HL-60 (cell line): ENCODE results near the gene VCAN.

Experiments
- DNase-seq, 2 experiments: peaks; one replicate each; pipeline ENCODE4 v3.0.0-alpha.2; 2010 to 2020; ENCODE audit warnings: low read depth in 1 of 2, low spot score in 1 of 2
- H3K27ac ChIP-seq: fragments of 250-450 bp; sonication (Bioruptor Pico); replicated peaks from 2 replicates; pipeline ENCODE4 v1.5.1; 2020; ENCODE audit warnings: mild to moderate bottlenecking, moderate library complexity
- H3K27me3 ChIP-seq: fragments of 250-450 bp; sonication (Bioruptor Pico); 2 replicates; pipeline ENCODE4 v1.5.1; 2021; ENCODE audit warnings: mild to moderate bottlenecking, moderate library complexity; ENCODE audit not compliant: insufficient read depth, poor library complexity, severe bottlenecking
- H3K4me3 ChIP-seq: replicated peaks from 2 replicates; pipeline ENCODE4 v1.5.1; 2011; ENCODE audit warnings: mild to moderate bottlenecking, control low read depth, low read length; ENCODE audit not compliant: insufficient read depth
- CTCF ChIP-seq: IDR thresholded peaks from one replicate; pipeline ENCODE4 v1.5.1; 2011; ENCODE audit warnings: low read length, control low read depth, inconsistent platforms; ENCODE audit not compliant: insufficient read depth
- GABPA ChIP-seq: IDR thresholded peaks from 2 replicates; pipeline ENCODE4 v1.6.1; 2012; ENCODE audit warnings: low read depth
- POLR2AphosphoS5 ChIP-seq: IDR thresholded peaks from 2 replicates; pipeline ENCODE4 v1.6.1; 2012; ENCODE audit warnings: low read depth
- REST ChIP-seq: IDR thresholded peaks from 2 replicates; pipeline ENCODE4 v1.6.1; 2012; ENCODE audit warnings: low read depth; ENCODE audit not compliant: insufficient replicate concordance
- SPI1 ChIP-seq: IDR thresholded peaks from 2 replicates; pipeline ENCODE4 v1.6.1; 2012; ENCODE audit warnings: low read depth, mild to moderate bottlenecking, borderline replicate concordance

Gene VCAN

GRCh38 chr5:83469075-83469474 lies 2.5 kb upstream of the VCAN start:
- peaks cover 13% of the 10 kb centered on the region for H3K27me3 ChIP-seq
- no peak overlapping the region for H3K4me3 ChIP-seq
- no peak for DNase-seq
- TF ChIP-seq CTCF, result no peak
- no peak for TF ChIP-seq POLR2AphosphoS5
- TF ChIP-seq GABPA, result no peak
- TF ChIP-seq REST, result no peak
- no peak for TF ChIP-seq SPI1
- H3K27ac ChIP-seq, result no peak overlapping the region

- Histone ChIP-seq H3K27me3 (peaks cover 13% of the 10 kb centered on the region), H3K4me3 (0 out of 2 replicates have a peak overlapping the region, but pooled peaks have one; percentile 16), H3K27ac (no peak overlapping the region)
- no peak for DNase-seq
- TF ChIP-seq CTCF (no peak), REST (no peak), SPI1 (no peak), GABPA (no peak), POLR2AphosphoS5 (no peak)
Observed at GRCh38 chr5:83470526-83471404, 779 bp upstream of the VCAN start.

- Histone ChIP-seq H3K27me3 (peaks cover 13% of the 10 kb centered on the region), H3K4me3 (peak overlapping the region; percentile 50; the same call in 1 of the 2 replicates), H3K27ac (no peak overlapping the region)
- no peak for DNase-seq
- TF ChIP-seq CTCF (no peak), REST (no peak), POLR2AphosphoS5 (no peak), GABPA (no peak), SPI1 (no peak)
Observed at GRCh38 chr5:83472213-83472507, 616 bp downstream of the VCAN start.
